IMR-90 (cell line): Measurements from ENCODE around the gene LMX1A. TPM values are rescaled to one million over a fixed set of nuclear protein-coding genes. Genes with fewer than 3 reads are reported as not detected.

Experiments
- ATAC-seq: fragments of 200-7000 bp; cut with Tn5 transposase; 2 replicates; pipeline ENCODE4 v1.9.1; 2020; ENCODE audit warnings: low read depth, mild to moderate bottlenecking, moderate library complexity
- BruUV-seq: library from RNA; stranded (reverse); fragments of 400-500 nt; replicated peaks from 2 replicates; lab custom pipeline; 2021; lab: Mats Ljungman, UMichigan
- CTCF ChIA-PET: fragments of 300-600 bp; formaldehyde crosslinking; extraction: SDS; loops from one replicate; lab custom pipeline; 2021; ENCODE audit warnings: antibody characterized with exemption; lab: Yijun Ruan, JAX
- POLR2A ChIA-PET: fragments of 300-600 bp; sonication (Branson Sonifier 250); formaldehyde crosslinking; loops from one replicate; lab custom pipeline; 2022; ENCODE audit warnings: antibody characterized with exemption; ENCODE audit not compliant: unreplicated experiment; lab: Charles Lee
- DNase-seq: peaks from one replicate; pipeline ENCODE4 v3.0.0; 2013
- H2AFZ ChIP-seq: replicated peaks from 2 replicates; pipeline ENCODE3; 2013; ENCODE audit warnings: low read length, mild to moderate bottlenecking; ENCODE audit not compliant: poor library complexity
- H2AK5ac ChIP-seq: 2 replicates; pipeline ENCODE4 v1.6.1; 2013; ENCODE audit warnings: low read depth, low read length, inconsistent platforms
- H2AK9ac ChIP-seq: replicated peaks from 2 replicates; pipeline ENCODE3; 2013; ENCODE audit warnings: mild to moderate bottlenecking, low read depth, low read length, moderate library complexity; ENCODE audit not compliant: poor library complexity
- H2BK120ac ChIP-seq: 2 replicates; pipeline ENCODE4 v1.6.1; 2013; ENCODE audit warnings: low read depth, low read length, inconsistent platforms
- H2BK15ac ChIP-seq: 3 replicates; pipeline ENCODE4 v1.6.1; 2013; ENCODE audit warnings: low read depth, low read length, inconsistent platforms
- H2BK20ac ChIP-seq: 2 replicates; pipeline ENCODE4 v1.6.1; 2013; ENCODE audit warnings: low read depth, mild to moderate bottlenecking, inconsistent platforms, low read length, moderate library complexity
- H2BK5ac ChIP-seq: 2 replicates; pipeline ENCODE4 v1.6.1; 2013; ENCODE audit warnings: mild to moderate bottlenecking, low read depth, low read length, inconsistent platforms; ENCODE audit not compliant: poor library complexity, severe bottlenecking
- H3K14ac ChIP-seq: replicated peaks from 2 replicates; pipeline ENCODE4 v1.6.1; 2013; ENCODE audit warnings: low read depth, low read length, inconsistent platforms
- H3K18ac ChIP-seq: 2 replicates; pipeline ENCODE4 v1.6.1; 2013; ENCODE audit warnings: low read depth, low read length, control low read depth
- H3K23ac ChIP-seq: 2 replicates; pipeline ENCODE4 v1.6.1; 2013; ENCODE audit warnings: low read depth, low read length, inconsistent platforms
- H3K27ac ChIP-seq: 2 replicates; pipeline ENCODE4 v1.5.1; 2013; ENCODE audit warnings: mild to moderate bottlenecking, control low read depth, low read length; ENCODE audit not compliant: insufficient read depth
- H3K27me3 ChIP-seq: 2 replicates; pipeline ENCODE4 v1.6.1; 2013; ENCODE audit warnings: low read length; ENCODE audit not compliant: control insufficient read depth, insufficient read depth
- H3K36me3 ChIP-seq: 2 replicates; pipeline ENCODE4 v1.6.1; 2013; ENCODE audit warnings: low read length, mixed read lengths; ENCODE audit not compliant: control insufficient read depth, insufficient read depth
- H3K4ac ChIP-seq: 2 replicates; pipeline ENCODE4 v1.6.1; 2013; ENCODE audit warnings: low read depth, low read length, inconsistent platforms
- H3K4me1 ChIP-seq: 2 replicates; pipeline ENCODE4 v1.6.1; 2013; ENCODE audit warnings: low read length, mixed read lengths; ENCODE audit not compliant: control insufficient read depth, insufficient read depth
- H3K4me2 ChIP-seq: 2 replicates; pipeline ENCODE4 v1.6.1; 2013; ENCODE audit warnings: low read depth, mild to moderate bottlenecking, control low read depth, low read length, moderate library complexity
- H3K4me3 ChIP-seq: 2 replicates; pipeline ENCODE4 v1.5.1; 2013; ENCODE audit warnings: low read depth, mild to moderate bottlenecking, control low read depth, low read length, moderate library complexity; ENCODE audit not compliant: insufficient read depth
- H3K56ac ChIP-seq: 2 replicates; pipeline ENCODE4 v1.6.1; 2013; ENCODE audit warnings: low read length, inconsistent platforms; ENCODE audit not compliant: insufficient read depth; ENCODE audit errors: extremely low read depth
- H3K79me1 ChIP-seq, 2 experiments: 2 replicates each; pipeline ENCODE4 v1.6.1; 2013; ENCODE audit warnings: low read length in 2 of 2, inconsistent platforms in 1 of 2, low read depth in 1 of 2
- H3K9ac ChIP-seq: 2 replicates; pipeline ENCODE4 v1.6.1; 2013; ENCODE audit warnings: low read depth, low read length, control low read depth
- H3K9me1 ChIP-seq: 2 replicates; pipeline ENCODE4 v1.6.1; 2013; ENCODE audit warnings: low read length, inconsistent platforms; ENCODE audit not compliant: insufficient read depth
- H3K9me3 ChIP-seq: 2 replicates; pipeline ENCODE4 v1.6.1; 2013; ENCODE audit warnings: low read length; ENCODE audit not compliant: control insufficient read depth, insufficient read depth
- H4K20me1 ChIP-seq: 2 replicates; pipeline ENCODE4 v1.6.1; 2013; ENCODE audit warnings: low read length, inconsistent platforms; ENCODE audit not compliant: insufficient read depth
- H4K5ac ChIP-seq: 2 replicates; pipeline ENCODE4 v1.6.1; 2013; ENCODE audit warnings: mild to moderate bottlenecking, low read depth, low read length, control low read depth
- H4K8ac ChIP-seq, 2 experiments: 2 replicates each; pipeline ENCODE4 v1.6.1; 2013; ENCODE audit warnings: low read depth in 2 of 2, low read length in 2 of 2, control low read depth in 1 of 2, inconsistent platforms in 1 of 2
- H4K91ac ChIP-seq: 2 replicates; pipeline ENCODE4 v1.6.1; 2013; ENCODE audit warnings: low read depth, low read length, inconsistent platforms; ENCODE audit not compliant: insufficient read depth
- BHLHE40 ChIP-seq: fragments of 150-350 bp; IDR thresholded peaks from 2 replicates; pipeline ENCODE4 v1.6.1; 2016; ENCODE audit warnings: mild to moderate bottlenecking, low read depth, low read length
- CEBPB ChIP-seq: IDR thresholded peaks from 2 replicates; pipeline ENCODE4 v1.6.1; 2012; ENCODE audit warnings: low read depth, low read length, improper control_type of control experiment
- CHD1 ChIP-seq: IDR thresholded peaks from 2 replicates; pipeline ENCODE4 v1.6.1; 2012; ENCODE audit warnings: low read depth, low read length, improper control_type of control experiment
- ELK1 ChIP-seq: fragments of 150-350 bp; IDR thresholded peaks from 2 replicates; pipeline ENCODE4 v1.6.1; 2016; ENCODE audit warnings: low read depth, mild to moderate bottlenecking, low read length, moderate library complexity, borderline replicate concordance
- FOS ChIP-seq: fragments of 150-350 bp; IDR thresholded peaks from 2 replicates; pipeline ENCODE4 v1.6.1; 2016; ENCODE audit warnings: low read depth, low read length
- MAFK ChIP-seq: IDR thresholded peaks from 2 replicates; pipeline ENCODE4 v1.6.1; 2012; ENCODE audit warnings: low read depth, low read length, improper control_type of control experiment
- MAZ ChIP-seq: IDR thresholded peaks from 2 replicates; pipeline ENCODE4 v1.6.1; 2012; ENCODE audit warnings: low read depth, mild to moderate bottlenecking, low read length, improper control_type of control experiment, moderate library complexity, borderline replicate concordance
- MXI1 ChIP-seq: IDR thresholded peaks from 2 replicates; pipeline ENCODE4 v1.6.1; 2012; ENCODE audit warnings: low read depth, mild to moderate bottlenecking, low read length, moderate library complexity, borderline replicate concordance
- NFE2L2 ChIP-seq: fragments of 150-350 bp; IDR thresholded peaks from 2 replicates; pipeline ENCODE4 v1.6.1; 2016; ENCODE audit warnings: low read depth, mild to moderate bottlenecking, low read length
- POLR2A ChIP-seq: IDR thresholded peaks from 2 replicates; pipeline ENCODE4 v1.6.1; 2012; ENCODE audit warnings: mild to moderate bottlenecking, low read depth, low read length
- RAD21 ChIP-seq: IDR thresholded peaks from 2 replicates; pipeline ENCODE4 v1.6.1; 2012; ENCODE audit warnings: low read length, improper control_type of control experiment
- RCOR1 ChIP-seq: IDR thresholded peaks from 2 replicates; pipeline ENCODE4 v1.6.1; 2012; ENCODE audit warnings: mild to moderate bottlenecking, low read length, improper control_type of control experiment; ENCODE audit not compliant: insufficient replicate concordance
- RFX5 ChIP-seq: IDR thresholded peaks from 2 replicates; pipeline ENCODE4 v1.8.0; 2012; ENCODE audit warnings: low read depth, mild to moderate bottlenecking, low read length, moderate library complexity
- SMC3 ChIP-seq: fragments of 150-350 bp; IDR thresholded peaks from 2 replicates; pipeline ENCODE4 v1.6.1; 2016; ENCODE audit warnings: low read depth, mild to moderate bottlenecking, antibody characterized with exemption, low read length, moderate library complexity
- USF2 ChIP-seq: fragments of 150-350 bp; IDR thresholded peaks from 2 replicates; pipeline ENCODE4 v1.6.1; 2017; ENCODE audit warnings: mild to moderate bottlenecking, antibody characterized with exemption, low read length, low read depth
- WGBS, 2 experiments: methylation state at CpG; one replicate each; pipeline versions ENCODE4 v1.1.5 to v1.1.7; 2013; ENCODE audit warnings: missing lambda C conversion rate in 2 of 2; ENCODE audit not compliant: insufficient read length in 1 of 2; ENCODE audit errors: extremely low coverage in 2 of 2; 5-methylcytosine and 5-hydroxymethylcytosine counted together
- dilution Hi-C: fragments of 300-500 bp; cut with HindIII; formaldehyde crosslinking; loops from one replicate; pipeline ENCODE4 v1.14.3; 2018; ENCODE audit warnings: low sequenced_read_pairs; ENCODE audit not compliant: unreplicated experiment
- in situ Hi-C: fragments of 300-500 bp; cut with MboI; formaldehyde crosslinking; loops from 3 replicates; pipeline ENCODE4 v1.14.3; 2019; ENCODE audit warnings: low sequenced_read_pairs, inconsistent platforms, mixed read lengths
- intact Hi-C: fragments of 100-400 bp; cut with micrococcal nuclease; formaldehyde crosslinking; loops from 2 replicates; pipeline ENCODE4 v1.10.0; 2022
- polyA plus RNA-seq, 3 experiments: library from polyadenylated mRNA; depleted of rRNA; stranded (reverse); fragments of >200 nt; gene quantifications; 2 replicates each; pipeline ENCODE4 v1.2.3, GENCODE V29; 2012; ENCODE audit warnings: low replicate concordance in 1 of 3
- total RNA-seq: library from RNA; depleted of rRNA; stranded (reverse); fragments of >200 nt; gene quantifications from 2 replicates; pipeline ENCODE4 v1.2.3, GENCODE V29; 2012
- TF ChIP-seq, protein P1 (sequence below): conservative IDR thresholded peaks from 2 replicates; pipeline ENCODE4 v1.5.1; 2012; ENCODE audit warnings: mild to moderate bottlenecking, low read depth, low read length, improper control_type of control experiment

LMX1A gene
- total and polyA plus RNA-seq, 2 of the 4 experiments (the other 2 are of a cell fraction), result not detected

DNA sequence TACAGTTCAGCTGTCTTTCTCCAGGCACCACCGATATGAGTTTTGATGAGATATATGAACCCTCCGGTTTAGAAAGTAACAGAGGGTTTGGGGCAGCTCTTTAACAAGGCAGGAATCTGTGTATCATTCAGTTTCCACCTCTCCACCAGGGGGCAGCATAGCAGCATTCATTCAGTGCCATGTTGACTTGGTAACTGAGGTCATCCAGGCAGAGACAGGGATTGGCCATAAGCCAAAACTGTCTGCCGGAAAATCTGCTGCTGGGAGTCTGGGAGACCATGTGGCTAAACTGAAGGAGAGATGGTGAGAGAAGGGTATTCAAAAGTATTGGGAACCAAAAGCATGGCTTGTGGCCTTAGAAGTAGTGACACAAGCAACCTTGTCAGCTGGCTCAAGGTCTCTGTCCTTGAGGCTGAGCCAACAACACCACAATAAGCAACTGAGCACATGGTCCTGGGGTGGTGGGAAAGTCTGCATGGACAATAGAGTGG is 98.5 kb downstream of the LMX1A start:
- Histone ChIP-seq H3K79me1 (no peaks in the 10 kb centered on the region), H3K4me1 (no peaks in the 10 kb centered on the region), H3K4me2 (no peak overlapping the region), H3K27ac (no peak overlapping the region), H3K9me3 (no peaks in the 10 kb centered on the region), H4K20me1 (no peaks in the 10 kb centered on the region), H4K8ac (no peak overlapping the region), H2BK15ac (no peak overlapping the region), H4K5ac (no peak overlapping the region), H2AFZ (no peak overlapping the region), H3K4ac (no peak overlapping the region), H2BK120ac (no peak overlapping the region), H3K18ac (no peak overlapping the region), H2BK5ac (no peak overlapping the region), H4K91ac (no peak overlapping the region), H3K14ac (no peak overlapping the region), H3K56ac (no peak overlapping the region), H3K23ac (no peak overlapping the region), H3K9me1 (no peaks in the 10 kb centered on the region), H3K27me3 (no peaks in the 10 kb centered on the region), H2AK5ac (no peak overlapping the region), H3K36me3 (no peaks in the 10 kb centered on the region), H2AK9ac (no peak overlapping the region), H3K4me3 (no peak overlapping the region), H3K9ac (no peak overlapping the region), H2BK20ac (no peak overlapping the region)
- DNase-seq, result peak; percentile 17
- in situ Hi-C loops, result no loop called here
- POLR2A ChIA-PET, result no interaction called here
- no peak for TF ChIP-seq MAZ
- TF ChIP-seq USF2, result no peak
- no peak for TF ChIP-seq RFX5
- no peak for TF ChIP-seq BHLHE40
- TF ChIP-seq MAFK, result no peak
- TF ChIP-seq RCOR1, result no peak
- TF ChIP-seq FOS, result no peak
- TF ChIP-seq RAD21, result 0 out of 2 replicates have a peak, but pooled peaks have one; percentile 20
- TF ChIP-seq, protein P1, sequence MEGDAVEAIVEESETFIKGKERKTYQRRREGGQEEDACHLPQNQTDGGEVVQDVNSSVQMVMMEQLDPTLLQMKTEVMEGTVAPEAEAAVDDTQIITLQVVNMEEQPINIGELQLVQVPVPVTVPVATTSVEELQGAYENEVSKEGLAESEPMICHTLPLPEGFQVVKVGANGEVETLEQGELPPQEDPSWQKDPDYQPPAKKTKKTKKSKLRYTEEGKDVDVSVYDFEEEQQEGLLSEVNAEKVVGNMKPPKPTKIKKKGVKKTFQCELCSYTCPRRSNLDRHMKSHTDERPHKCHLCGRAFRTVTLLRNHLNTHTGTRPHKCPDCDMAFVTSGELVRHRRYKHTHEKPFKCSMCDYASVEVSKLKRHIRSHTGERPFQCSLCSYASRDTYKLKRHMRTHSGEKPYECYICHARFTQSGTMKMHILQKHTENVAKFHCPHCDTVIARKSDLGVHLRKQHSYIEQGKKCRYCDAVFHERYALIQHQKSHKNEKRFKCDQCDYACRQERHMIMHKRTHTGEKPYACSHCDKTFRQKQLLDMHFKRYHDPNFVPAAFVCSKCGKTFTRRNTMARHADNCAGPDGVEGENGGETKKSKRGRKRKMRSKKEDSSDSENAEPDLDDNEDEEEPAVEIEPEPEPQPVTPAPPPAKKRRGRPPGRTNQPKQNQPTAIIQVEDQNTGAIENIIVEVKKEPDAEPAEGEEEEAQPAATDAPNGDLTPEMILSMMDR, result peak; percentile 38
- no peak for TF ChIP-seq CEBPB
- TF ChIP-seq NFE2L2, result no peak
- no peak for TF ChIP-seq ELK1
- no peak for TF ChIP-seq POLR2A
- TF ChIP-seq CHD1, result no peak
- no peak for TF ChIP-seq MXI1
- TF ChIP-seq SMC3, result 0 out of 2 replicates have a peak, but pooled peaks have one; percentile 10
- intact Hi-C loops, result loop anchor here (5.0 kb wide), 1 partner anchor 334 kb away; no protein-coding TSS in a partner anchor
- dilution Hi-C loops, result no loop called here
- ATAC-seq, result no peak; the same call in 1 of the 2 replicates
- CTCF ChIA-PET, result no interaction called here
- BruUV-seq, result no TSS peak
- 0% methylated on average over 1 of the region's 3 CpGs; no CpG with 5 or more reads in 1 of the 2 experiments for WGBS, 2 experiments
